NCI-H1417 (cell line): ENCODE data around the gene RFT1.
"Not testable (repeated sequence)": the region's sequence is repeated elsewhere in the genome, so short reads cannot be mapped to it uniquely, and the experiment has no call there.

Source experiments
- DNase-seq, 3 experiments: peaks; one replicate each; lab custom pipeline; 2025; lab: John Stamatoyannopoulos, UW

RFT1 gene

DNA sequence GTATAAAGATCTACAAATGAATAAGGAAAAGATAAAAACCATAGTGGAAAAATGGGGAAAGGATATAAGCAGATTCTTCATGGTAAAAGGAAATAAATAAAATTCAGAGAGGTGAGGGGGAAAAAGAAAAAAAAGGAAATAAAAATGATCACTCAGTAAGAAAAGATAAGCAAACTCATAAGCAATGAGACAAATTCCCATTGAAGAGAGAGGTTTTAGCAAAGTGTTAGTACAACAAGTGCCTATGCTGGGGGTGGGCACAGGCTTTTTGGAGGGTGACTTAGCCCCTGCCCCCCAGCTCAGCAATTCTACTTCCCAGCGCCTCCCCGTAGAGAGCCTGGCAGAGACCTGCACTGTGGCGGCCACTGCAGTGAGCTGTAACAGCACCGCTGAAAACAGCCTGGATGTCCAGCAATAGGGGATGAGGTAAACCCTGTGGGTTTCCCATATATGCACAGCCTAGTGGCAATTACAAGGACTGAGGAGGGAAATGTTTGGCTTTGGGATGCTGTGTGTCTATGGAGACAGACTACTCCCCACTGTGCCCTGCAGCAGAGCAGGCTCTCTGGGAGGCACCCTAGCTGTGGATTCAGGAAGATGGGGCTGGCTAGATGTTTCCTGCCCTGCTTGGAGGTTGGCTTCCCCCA is 60.7 kb downstream of the RFT1 start:
- DNase-seq: no peak

DNA sequence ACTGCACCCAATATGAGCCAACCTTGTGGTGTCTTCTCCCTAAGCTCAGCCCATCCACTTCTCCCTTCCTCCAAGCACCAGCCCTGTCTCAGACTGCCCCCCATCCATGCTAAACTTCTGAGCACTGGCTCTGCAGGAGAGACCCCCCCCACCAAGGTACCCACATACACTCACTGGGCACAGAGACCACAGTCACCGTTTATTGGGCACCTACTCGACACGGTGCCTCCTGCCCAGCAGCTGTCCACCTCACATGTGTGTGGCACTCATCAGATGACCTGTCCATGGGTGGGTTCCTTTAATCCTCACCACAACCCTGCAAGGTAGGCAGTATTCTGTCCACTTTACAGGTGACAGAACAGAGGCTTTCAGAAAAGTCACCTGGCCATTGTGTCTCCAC is 62.1 kb downstream of the RFT1 start:
- DNase-seq: no peak

DNA sequence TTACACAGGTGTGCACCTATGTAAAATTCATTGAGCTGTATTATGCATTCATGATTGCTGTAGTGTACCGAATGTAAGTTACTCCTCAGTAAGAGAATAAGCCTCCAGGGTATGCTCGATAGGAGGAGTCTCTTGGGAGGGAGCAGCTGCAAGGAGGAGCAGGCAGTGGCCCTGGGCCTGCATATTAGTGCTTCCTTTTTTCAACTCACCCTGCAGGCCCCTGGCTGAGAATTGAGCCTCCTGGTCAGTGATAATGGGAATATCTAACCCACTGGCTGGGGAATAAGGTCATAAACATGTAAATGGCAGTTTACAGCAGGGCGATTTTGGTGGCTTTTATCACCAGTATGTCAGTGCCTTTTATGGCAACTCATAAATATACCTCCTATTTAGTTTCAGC is 62.7 kb downstream of the RFT1 start:
- DNase-seq: no peak

DNA sequence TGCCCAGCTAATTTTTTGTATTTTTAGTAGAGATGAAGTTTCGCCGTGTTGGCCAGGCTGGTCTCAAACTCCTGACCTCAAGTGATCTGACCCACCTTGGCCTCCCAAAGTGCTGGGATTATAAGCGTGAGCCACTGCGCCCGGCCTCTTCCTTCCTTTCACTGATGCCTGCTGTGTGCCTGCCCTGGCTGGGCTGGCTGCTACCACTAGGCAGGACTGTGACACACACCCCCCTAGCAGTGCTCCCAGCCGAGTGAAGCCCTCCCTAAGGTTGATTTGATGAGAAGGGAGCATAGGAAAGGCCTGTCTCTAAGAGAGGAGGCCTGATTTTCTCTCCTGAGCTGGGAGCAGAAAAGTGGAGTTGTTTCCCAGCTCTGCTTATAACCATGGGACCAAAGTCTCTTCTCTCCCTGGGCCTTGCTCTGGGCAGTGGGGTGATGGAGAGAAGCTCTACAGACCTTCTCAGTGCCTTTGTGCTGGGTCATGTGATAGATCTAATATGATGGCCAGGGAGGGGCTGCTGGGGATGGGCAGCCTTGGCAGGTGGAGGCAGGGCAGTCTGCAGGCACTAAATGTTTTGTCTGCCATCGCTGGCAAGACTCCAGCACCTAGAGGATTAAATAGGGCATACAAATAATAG is 64.3 kb downstream of the RFT1 start:
- peak in 1 of 3 experiments; percentile 37 for DNase-seq

DNA sequence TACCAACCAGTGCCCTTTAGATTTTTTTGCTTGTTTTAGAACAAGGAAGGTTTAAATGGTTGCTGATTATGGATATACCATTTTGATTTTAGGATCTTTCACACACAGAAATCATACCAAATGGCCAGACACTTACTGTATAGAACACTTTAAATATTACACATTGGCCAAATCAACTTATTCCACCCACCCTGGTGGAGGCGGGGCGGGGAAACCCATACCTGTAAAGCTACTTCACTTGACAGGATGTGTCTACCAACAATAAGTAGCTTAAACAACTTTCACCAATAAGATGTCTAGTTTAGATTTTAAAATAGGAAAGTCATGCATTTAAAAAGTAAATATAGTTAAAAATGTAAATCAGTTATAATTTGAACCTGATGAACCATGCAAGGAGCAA is 67.3 kb downstream of the RFT1 start:
- no peak for DNase-seq

DNA sequence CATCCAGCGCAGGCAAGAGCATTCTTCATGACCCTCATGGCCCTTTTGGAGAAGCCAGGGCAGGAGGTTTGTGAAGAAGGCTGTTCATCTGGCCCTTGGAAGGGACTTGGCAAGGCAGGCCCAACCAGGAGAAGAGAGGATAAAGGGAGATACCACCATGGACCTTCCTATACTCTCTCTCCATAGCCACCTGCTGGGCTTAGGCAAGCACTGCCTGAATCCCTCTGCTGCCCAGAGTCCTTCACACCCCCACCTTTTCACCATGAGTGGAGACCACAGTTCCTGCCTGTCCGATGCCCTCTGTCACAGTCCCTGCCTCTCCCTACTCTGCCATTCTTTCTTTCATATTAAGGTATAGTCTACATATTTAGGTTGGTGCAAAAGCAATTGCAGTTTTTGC is 73.8 kb downstream of the RFT1 start:
- DNase-seq: no peak

DNA sequence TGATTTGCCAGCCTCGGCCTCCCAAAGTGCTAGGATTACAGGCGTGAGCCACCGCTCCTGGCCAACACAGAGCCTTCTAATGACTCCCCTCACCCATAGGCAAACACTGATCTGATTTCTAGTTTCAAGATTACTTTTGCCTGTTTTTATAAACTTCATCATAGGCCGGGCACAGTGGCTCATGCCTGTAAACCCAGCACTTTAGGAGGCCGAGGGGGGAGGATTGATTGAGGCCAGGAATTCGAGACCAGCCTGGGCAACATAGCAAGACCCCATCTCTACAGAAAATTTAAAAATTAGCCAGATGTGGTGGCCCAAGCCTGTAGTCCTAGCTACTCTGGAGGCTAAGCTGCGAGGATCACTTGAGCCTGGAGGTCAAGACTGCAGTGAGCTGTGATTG is 76.0 kb downstream of the RFT1 start:
- DNase-seq: not testable (repeated sequence)

DNA sequence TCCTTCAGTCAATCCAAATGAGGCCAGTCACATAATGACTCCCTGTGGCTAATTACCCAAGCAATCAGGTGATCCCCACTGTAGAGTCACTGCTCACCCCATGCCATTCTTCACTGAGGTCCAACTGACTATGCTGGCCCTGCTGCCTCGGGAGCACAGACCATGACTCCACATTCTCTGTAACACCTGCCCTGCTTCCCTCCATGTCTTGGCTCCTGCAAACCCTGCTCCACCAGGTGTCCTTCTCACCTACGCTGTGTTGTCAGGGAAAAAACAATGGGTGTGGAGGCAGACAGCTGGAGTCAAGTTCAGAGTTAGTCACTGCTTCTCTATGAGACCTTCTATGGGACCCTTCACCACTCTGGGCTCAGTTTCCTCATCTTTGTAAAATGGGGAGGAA is 78.3 kb downstream of the RFT1 start:
- no peak for DNase-seq

DNA sequence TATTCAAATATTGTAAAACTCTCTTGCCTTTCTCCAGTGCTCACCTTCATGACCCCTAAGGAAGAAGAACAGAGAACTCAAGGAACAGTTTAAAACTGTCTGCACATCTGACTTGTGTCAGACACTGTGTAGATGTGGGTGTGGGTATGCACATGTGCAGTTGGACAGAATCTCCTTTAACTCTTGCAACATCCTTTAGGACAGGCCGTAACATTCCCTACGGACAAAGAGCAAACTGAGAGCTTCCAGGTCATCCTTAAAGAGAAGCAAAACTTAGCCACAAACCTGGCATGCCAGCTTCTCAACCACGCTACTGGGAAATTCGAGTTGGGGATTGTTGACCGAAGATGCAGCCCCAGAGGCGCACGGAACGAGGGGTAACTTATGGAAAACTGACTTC is 80.2 kb downstream of the RFT1 start:
- no peak for DNase-seq

DNA sequence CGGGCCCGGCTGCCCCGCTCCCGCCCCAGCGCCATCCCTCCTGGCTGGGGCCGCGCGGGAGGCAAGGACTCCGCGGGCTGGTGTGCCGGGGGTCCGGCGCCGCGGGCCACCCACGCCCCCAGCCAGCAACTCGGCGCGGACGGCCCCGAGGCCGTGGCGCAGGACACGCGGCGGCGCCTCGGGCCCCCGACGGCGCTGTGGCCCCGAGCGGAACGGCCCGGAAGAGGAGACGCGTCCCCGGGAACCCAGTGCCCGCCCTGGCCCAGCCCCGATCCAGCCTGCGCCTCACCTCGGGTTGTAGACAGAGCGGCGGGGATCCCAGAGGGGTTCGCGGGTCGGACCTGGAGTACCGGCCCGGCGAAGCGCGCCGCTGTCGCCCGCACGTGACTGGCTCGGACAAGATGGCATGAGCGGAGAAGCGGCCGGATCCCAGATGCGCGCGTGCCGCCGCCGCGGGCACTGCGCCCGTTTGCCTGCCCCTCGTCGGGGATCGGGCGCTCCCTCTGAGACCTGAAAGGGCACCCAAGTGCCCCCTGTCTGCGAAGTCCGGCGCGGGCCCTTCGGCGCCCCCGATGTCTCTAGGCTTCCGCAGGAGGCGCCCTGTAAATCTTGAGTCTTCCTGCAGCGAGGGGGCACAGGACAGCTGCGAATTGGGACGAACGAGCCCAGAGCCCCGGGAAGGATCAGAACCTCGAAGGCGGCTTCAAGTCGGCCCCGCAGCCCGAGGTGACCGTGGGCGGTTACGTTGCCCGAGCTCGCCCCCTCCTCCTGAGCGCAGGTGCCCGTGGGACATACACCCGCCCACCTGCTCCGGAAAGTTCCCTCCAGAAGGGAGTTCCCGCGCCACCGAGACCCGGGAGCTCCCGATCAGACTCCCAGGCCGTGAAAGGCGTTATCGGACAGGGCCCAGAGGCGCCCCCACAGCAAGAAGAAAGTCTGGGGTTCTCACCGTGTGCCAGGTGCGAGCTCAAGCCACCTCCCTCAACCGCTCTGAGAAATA is 83.8 kb downstream of the RFT1 start:
- DNase-seq: peak in 2 of 3 experiments; percentile 62 to 75

DNA sequence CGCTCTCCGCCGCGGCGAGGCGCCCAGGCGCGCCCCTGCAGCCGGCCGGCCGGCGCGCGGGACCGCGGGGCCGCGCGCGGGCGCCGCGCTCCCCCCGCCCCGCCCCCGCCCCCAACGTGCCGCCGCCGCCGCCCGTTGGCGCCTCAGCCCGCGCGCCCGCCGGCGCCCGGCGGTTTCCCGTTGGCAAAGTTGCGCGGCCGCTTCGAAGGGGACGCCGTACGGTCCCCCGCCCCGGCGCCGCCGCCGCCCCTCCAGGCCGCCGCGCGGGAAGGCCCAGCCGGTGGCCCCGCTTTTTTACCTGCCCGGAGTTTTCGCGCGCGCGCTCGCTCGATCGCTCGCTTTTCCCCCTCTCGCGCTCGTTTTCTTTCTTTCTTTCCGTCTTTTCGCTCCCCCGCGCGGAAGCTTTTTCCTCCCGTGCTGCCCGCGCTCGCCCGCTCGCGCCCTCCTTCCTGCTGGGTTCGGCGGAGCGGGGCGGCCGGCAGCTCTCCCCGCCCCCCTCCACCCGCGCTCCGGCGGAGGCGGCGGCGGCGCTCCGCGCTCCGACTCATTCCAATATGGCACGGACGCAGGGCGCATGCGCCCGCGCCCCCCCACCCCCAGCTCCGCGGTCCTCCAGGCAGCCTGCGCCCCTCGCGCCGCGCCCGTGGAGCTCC is 84.6 kb downstream of the RFT1 start, which contains the start of gene SFMBT1:
Gene SFMBT1 (minus strand): TSS at position 556 of the 653 bp plus-strand sequence. CDS start 76,945 bp downstream, outside the sequence.
- peak; percentile 57 to 76 (median 75) for DNase-seq

DNA sequence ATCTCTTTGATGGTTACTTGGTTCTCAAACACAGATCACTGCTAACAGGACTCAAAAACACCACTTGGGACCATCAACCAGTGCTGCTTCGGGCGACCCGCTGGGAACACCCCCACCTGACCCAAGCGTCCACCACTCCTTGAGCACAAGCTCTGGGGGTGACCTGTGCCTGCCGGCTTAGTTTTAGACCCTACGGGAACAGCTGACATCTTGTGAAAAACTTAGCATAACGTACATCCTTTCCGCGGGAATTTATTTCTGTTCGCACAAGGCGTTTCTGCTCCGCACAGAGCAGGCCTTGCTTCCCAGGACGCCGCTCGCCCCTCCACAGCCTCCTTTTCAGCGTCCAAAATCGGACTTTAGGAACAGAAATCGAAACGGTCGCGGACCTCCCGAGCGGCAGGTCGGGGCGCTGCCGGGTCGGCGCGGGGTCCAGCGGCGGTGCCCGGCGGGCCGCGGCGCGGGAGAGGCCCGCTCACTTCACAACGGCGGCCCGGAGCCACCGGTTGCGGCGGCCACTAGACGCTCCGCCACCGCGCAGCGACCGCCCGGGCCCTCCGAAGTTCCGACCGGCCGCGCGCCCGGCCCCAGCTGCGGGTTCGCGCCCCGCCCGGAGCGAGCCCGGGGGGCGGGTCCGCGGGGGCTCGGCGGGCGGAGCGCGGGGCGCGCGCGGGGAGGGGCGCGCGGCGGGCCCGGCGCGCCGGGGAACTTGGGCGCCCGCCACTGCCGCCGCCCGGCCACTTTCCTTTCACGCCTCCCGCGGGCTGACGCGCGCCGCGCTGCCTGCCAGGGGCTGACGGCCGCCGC is 85.3 kb downstream of the RFT1 start:
- DNase-seq: peak; percentile 35 to 60 (median 59)

DNA sequence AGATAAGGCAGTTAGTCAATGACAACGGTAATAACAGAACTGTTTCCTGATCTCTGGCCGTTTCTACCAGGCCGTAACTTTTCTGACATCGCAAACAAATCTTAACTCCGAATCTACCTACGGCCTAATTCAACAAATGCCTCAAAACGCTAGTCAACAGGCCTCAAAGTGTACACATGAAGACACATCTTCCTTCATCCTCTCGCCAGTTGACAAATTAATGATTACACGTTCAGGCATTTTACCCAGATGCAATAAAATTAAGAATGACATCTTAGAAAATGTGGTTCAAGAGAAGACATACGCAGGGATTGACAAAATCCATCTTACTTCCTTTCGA is 85.9 kb downstream of the RFT1 start:
- DNase-seq: no peak

DNA sequence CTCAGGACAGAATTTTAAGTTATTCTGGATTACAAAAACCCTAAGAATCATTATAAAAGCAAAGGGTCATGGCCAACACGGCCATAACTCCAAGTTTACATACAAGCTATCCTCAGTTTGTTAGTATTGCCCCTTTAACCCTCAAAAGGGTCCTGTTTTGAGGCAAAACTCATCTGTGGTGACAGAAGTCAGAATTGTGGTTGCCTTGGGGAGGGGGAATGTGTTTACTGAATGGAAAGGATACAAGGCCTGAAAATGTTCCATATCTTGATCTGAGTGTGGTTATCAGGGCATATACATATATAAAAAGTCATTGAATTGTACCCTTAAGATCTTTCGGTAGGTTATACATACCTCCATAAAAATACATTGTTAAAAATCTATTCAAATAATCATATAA is 86.5 kb downstream of the RFT1 start:
- no peak for DNase-seq

DNA sequence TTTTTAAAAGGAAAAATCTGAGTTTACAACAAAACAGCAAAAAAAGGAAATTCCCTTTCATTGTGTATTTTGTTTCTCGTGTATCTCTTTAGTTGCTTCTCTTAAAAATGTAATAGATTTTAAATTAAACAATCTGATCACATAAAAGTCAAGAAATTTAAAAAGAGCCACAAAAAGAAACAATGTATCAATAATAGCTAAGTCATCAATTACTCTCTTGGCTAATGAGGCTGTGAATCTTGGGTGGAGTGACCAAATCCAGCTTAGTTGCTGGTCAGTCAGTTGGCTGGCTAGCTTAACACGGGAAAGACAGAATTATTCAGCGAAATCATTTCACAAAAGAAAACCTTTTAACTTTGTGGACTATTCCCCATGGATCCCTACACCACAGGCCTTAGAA is 87.6 kb downstream of the RFT1 start:
- DNase-seq: no peak

DNA sequence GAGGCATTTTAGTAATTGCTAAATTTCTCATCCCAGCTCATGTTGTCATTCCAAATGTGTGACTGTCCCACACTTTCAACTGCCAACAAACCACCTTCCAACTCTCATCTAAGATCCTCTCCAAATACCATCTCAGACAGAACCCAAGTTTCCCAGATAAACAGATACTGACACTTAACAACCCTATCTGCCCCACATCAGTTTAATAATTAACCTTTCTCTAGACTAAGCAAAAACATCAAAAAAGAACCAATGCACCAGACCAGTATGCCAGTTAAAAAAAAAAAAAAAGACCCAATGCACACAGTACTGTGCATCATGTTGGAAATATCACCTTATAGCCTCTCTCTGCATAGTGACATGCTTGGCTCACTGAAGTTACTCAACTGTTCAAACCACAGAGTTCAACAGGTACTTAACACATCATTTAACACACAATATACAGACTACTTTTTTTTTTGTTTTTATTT is 89.8 kb downstream of the RFT1 start:
- no peak for DNase-seq

DNA sequence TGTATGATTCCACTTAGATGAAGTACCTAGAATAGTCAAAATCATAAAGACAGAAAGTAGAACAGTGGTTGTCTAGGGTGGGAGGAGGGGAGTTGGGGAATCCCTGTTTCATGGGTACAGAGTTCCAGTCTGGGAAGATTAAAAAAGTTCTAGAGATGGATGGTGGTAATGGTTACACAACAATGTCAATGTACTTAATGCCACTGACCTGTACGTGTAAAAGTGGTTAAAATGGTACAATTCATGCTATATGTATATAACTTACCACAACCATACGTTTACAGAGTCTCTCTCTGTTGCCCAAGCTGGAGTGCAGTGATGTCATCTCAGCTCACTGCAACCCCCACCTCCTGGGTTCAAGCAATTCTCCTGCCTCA is 90.9 kb downstream of the RFT1 start:
- no peak for DNase-seq

DNA sequence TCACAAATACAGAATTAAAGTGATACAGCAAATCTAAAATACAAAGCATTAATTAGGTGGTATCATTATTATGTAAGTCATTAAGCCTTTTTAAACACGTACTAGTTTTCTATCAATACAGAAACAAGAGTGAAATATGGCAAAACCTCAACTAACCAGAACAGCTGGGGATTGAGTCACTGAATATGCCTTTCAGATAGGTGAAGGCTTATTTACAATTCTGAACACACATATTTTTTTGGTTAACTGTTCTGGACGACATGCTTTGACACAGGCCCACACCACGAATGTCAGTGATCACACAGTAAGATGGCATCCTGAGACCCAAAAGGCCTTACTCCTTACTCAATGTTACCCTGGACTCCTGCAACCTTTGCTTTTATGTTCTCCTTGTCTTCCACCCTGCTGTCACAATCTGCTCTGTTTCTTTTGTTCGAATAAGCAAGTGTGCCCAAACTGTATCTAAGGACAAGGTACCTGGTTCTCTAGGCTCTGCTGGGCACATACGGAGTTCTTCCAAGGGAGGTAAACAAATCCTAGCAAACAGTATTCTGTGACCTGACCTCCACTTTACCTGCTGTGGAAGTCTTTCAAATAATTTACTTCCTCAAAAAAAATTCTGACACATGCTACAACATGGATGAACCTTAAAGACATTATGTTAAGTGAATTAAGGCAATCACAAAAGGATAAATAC is 91.4 kb downstream of the RFT1 start:
- DNase-seq: no peak
